HepG2 (cell line): ENCODE data around the gene C5AR2.

ENCODE experiments used
- CTCF ChIP-seq: sonication (generic); formaldehyde crosslinking; IDR thresholded peaks from 2 replicates; pipeline ENCODE4 v1.5.0; 2020; ENCODE audit warnings: mild to moderate bottlenecking, missing genetic modification reagents, moderate library complexity
- FOSL2 ChIP-seq: sonication (generic); formaldehyde crosslinking; IDR thresholded peaks from 2 replicates; pipeline ENCODE4 v1.4.0; 2020; ENCODE audit warnings: missing genetic modification reagents
- MYNN ChIP-seq: sonication (generic); formaldehyde crosslinking; IDR thresholded peaks from 2 replicates; pipeline ENCODE4 v1.4.0; 2020; ENCODE audit warnings: mild to moderate bottlenecking, low read depth, missing genetic modification reagents
- POLR2AphosphoS5 ChIP-seq: IDR thresholded peaks from 2 replicates; pipeline ENCODE4 v1.6.1; 2012; ENCODE audit warnings: low read depth, low read length
- TCF7L2 ChIP-seq: IDR thresholded peaks from 2 replicates; pipeline ENCODE4 v1.6.1; 2011; ENCODE audit warnings: mild to moderate bottlenecking, low read depth, low read length, moderate library complexity
- ZBTB44 ChIP-seq: sonication (generic); formaldehyde crosslinking; IDR thresholded peaks from 2 replicates; pipeline ENCODE4 v1.4.0; 2020; ENCODE audit warnings: missing genetic modification reagents
- ZBTB8A ChIP-seq: sonication (generic); formaldehyde crosslinking; IDR thresholded peaks from 2 replicates; pipeline ENCODE4 v1.4.0; 2020; ENCODE audit warnings: mild to moderate bottlenecking, low read depth, missing genetic modification reagents, borderline replicate concordance

- TF ChIP-seq FOSL2 (CRISPR knock-in tag) (no peak), POLR2AphosphoS5 (no peak), TCF7L2 (no peak), CTCF (peak; percentile 88), ZBTB8A (CRISPR knock-in tag) (no peak), MYNN (CRISPR knock-in tag) (no peak), ZBTB44 (CRISPR knock-in tag) (no peak)
Observed at GRCh38 chr19:47296036-47296435, 35.9 kb upstream of the C5AR2 start.
